ENCODE results near the gene SP2. TPM values are rescaled to one million over a fixed set of nuclear protein-coding genes. Genes with fewer than 3 reads are reported as not detected.
A peak's percentile ranks its signal among the peaks of the same experiment; 100 is the strongest.

SP2 gene
- polyA plus RNA-seq, 3 donors: 3.1 to 26.7 (median 6.8) TPM

DNA sequence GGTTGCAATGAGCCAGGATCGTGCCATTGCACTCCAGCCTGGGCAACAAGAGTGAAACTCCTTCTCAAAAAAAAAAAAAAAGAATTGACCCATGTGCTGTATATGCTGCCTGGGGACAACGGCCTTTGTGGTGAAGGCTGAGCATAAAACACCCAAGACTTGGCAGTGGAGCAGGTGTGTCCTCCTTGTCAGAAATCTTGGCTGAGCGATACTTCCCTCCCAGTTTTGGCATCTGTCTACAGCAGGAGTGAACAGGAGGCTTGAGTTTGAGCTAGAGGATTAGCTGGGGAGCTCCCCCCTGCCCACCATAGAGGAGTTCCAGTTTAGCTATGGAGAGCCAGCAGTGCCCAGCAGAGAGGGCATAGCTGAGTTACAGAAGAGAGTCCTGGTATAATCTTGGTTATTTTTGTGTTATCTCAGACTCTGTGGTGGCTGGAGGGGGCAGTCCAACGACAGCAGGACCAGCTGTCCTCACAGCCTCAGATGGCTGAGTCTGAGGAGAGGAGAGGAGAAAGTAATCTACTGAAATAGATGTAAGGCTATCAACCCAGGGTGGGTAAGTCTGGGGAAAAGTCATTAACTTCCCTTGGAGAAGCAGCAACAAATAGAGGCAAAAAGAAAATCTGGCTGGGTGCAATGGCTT is 18.4 kb downstream of the SP2 start:
- DNase-seq: no peak
- H3K27ac Mint-ChIP-seq: peak overlapping the region in 2 of 7 donors; percentile 30 to 64
- H3K36me3 ChIP-seq (replicated peaks in 1 of 2; ENCODE audit: control insufficient read depth in 1 of 2, insufficient read depth in 2 of 2, low read length in 2 of 2): peaks cover 25 to 43% of the 10 kb centered on the region in 2 donors

DNA sequence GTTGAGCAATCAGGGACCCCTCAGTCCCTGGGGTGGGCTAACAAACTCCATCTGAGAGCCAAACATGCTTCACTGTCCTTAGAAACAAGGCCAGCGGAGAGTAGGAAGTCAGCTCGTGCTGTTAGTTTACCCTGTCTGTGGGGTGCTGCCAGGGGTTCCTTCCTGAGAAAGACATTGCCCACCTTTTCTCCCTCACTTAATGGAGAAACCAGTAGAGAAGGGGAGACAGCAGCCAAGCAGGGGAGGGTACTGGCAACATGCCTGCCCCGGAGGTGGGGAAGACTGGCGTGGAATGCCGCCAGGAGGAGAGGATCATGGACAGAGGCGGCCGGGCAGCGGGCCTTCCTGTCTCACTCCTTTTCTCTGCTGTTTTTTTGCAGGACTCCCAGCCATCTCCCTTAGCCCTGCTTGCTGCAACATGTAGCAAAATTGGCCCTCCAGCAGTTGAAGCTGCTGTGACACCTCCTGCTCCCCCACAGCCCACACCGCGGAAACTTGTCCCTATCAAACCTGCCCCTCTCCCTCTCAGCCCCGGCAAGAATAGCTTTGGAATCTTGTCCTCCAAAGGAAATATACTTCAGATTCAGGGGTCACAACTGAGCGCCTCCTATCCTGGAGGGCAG is 19.9 kb downstream of the SP2 start:
- peaks cover 25 to 33% of the 10 kb centered on the region in 2 donors for H3K36me3 ChIP-seq (replicated peaks in 1 of 2; ENCODE audit: control insufficient read depth in 1 of 2, insufficient read depth in 2 of 2, low read length in 2 of 2)
- WGBS (ENCODE audit: insufficient coverage): 96% methylated on average over 5 of the region's 12 CpGs
- no peaks in the 10 kb centered on the region for H3K27me3 ChIP-seq (ENCODE audit: control insufficient read depth in 2 of 2, insufficient read depth in 2 of 2, low read length in 2 of 2)
- Mint-ChIP-seq H3K36me3 (peaks cover 43 to 57% of the 10 kb centered on the region in 2 donors), H3K4me1 (peaks cover 20% of the 10 kb centered on the region), H3K9me3 (no peaks in the 10 kb centered on the region), H3K27ac (no peak overlapping the region), H3K27me3 (ENCODE audit: low read depth in 3 of 3) (peaks cover 0 to 3% (median 2%) of the 10 kb centered on the region in 3 donors), H3K4me3 (no peak overlapping the region)
- no peak overlapping the region for H3K4me2 ChIP-seq (replicated peaks; ENCODE audit: extremely low read depth, low read length, poor library complexity, severe bottlenecking)
- no peak overlapping the region for H3K9ac ChIP-seq (ENCODE audit: insufficient read depth, low read length, poor library complexity, severe bottlenecking)
- peaks cover 37% of the 10 kb centered on the region for H4K20me1 ChIP-seq (ENCODE audit: insufficient read depth, low read length)
- intact Hi-C loops (cut with micrococcal nuclease): no loop called here
- no peak for DNase-seq
- peaks cover 19% of the 10 kb centered on the region for H3K79me2 ChIP-seq (ENCODE audit: insufficient read depth, low read length)
- H3K9me3 ChIP-seq (replicated peaks in 1 of 2; ENCODE audit: control insufficient read depth in 1 of 2, insufficient read depth in 1 of 2, low read length in 2 of 2): no peaks in the 10 kb centered on the region
- no peak for TF ChIP-seq CTCF (IDR thresholded peaks at IDR 0.05)
- H3K4me3 ChIP-seq (replicated peaks in 1 of 3; ENCODE audit: low read depth in 2 of 3, low read length in 3 of 3): no peak overlapping the region
- peaks cover 12 to 15% of the 10 kb centered on the region in 2 donors for H3K4me1 ChIP-seq (ENCODE audit: control insufficient read depth in 1 of 2, insufficient read depth in 2 of 2, low read length in 2 of 2)
- no peak overlapping the region for H3K27ac ChIP-seq (ENCODE audit: low read depth in 1 of 2, low read length in 2 of 2)
- H2AFZ ChIP-seq (ENCODE audit: insufficient read depth, low read depth, low read length, poor library complexity, severe bottlenecking): no peak overlapping the region

More for the DNA sequence above, 18.4 kb downstream of the SP2 start:
- intact Hi-C loops (cut with micrococcal nuclease): no loop called here
- peaks cover 0 to 3% (median 0%) of the 10 kb centered on the region in 3 donors for H3K27me3 Mint-ChIP-seq (ENCODE audit: low read depth in 3 of 3)
- H3K79me2 ChIP-seq (ENCODE audit: insufficient read depth, low read length): peaks cover 34% of the 10 kb centered on the region
- WGBS (ENCODE audit: insufficient coverage): 50% methylated on average over 1 of the region's 4 CpGs
- no peaks in the 10 kb centered on the region for H3K9me3 ChIP-seq (replicated peaks in 1 of 2; ENCODE audit: control insufficient read depth in 1 of 2, insufficient read depth in 1 of 2, low read length in 2 of 2)
- H3K36me3 Mint-ChIP-seq: peaks cover 44 to 58% of the 10 kb centered on the region in 2 donors
- H3K4me2 ChIP-seq (replicated peaks; ENCODE audit: extremely low read depth, low read length, poor library complexity, severe bottlenecking): no peak overlapping the region
- H4K20me1 ChIP-seq (ENCODE audit: insufficient read depth, low read length): peaks cover 51% of the 10 kb centered on the region
- H3K4me1 Mint-ChIP-seq: peaks cover 19% of the 10 kb centered on the region
- no peak overlapping the region for H3K4me3 Mint-ChIP-seq
- H3K4me3 ChIP-seq (replicated peaks in 1 of 3; ENCODE audit: low read depth in 2 of 3, low read length in 3 of 3): no peak overlapping the region
- no peak overlapping the region for H2AFZ ChIP-seq (ENCODE audit: insufficient read depth, low read depth, low read length, poor library complexity, severe bottlenecking)
- H3K27ac ChIP-seq (ENCODE audit: low read depth in 1 of 2, low read length in 2 of 2): no peak overlapping the region
- H3K27me3 ChIP-seq (ENCODE audit: control insufficient read depth in 2 of 2, insufficient read depth in 2 of 2, low read length in 2 of 2): no peaks in the 10 kb centered on the region
- no peak for TF ChIP-seq CTCF (IDR thresholded peaks at IDR 0.05)
- peaks cover 12 to 15% of the 10 kb centered on the region in 2 donors for H3K4me1 ChIP-seq (ENCODE audit: control insufficient read depth in 1 of 2, insufficient read depth in 2 of 2, low read length in 2 of 2)
- H3K9ac ChIP-seq (ENCODE audit: insufficient read depth, low read length, poor library complexity, severe bottlenecking): no peak overlapping the region
- H3K9me3 Mint-ChIP-seq: no peaks in the 10 kb centered on the region
